SK-N-SH (cell line): ENCODE measurements around the gene UST. TPM values are rescaled to one million over a fixed set of nuclear protein-coding genes. Genes with fewer than 3 reads are reported as not detected.

Experiments
- EZH2phosphoT487 ChIP-seq: fragments of 200-600 bp; sonication (generic); IDR thresholded peaks from 2 replicates; pipeline ENCODE4 v1.6.1; 2017; ENCODE audit warnings: low read depth, mixed run types, mild to moderate bottlenecking, antibody characterized with exemption, moderate library complexity, borderline replicate concordance
- FOSL2 ChIP-seq: IDR thresholded peaks from 2 replicates; pipeline ENCODE4 v1.4.0; 2012; ENCODE audit warnings: low read depth, mild to moderate bottlenecking, moderate library complexity, borderline replicate concordance
- FOXJ3 ChIP-seq: sonication (generic); formaldehyde crosslinking; IDR thresholded peaks from 2 replicates; pipeline ENCODE4 v1.5.1; 2020; ENCODE audit warnings: mild to moderate bottlenecking, missing genetic modification reagents
- FOXM1 ChIP-seq: IDR thresholded peaks from 2 replicates; pipeline ENCODE4 v1.4.0; 2012; ENCODE audit warnings: low read depth, mild to moderate bottlenecking
- GABPA ChIP-seq: IDR thresholded peaks from 2 replicates; pipeline ENCODE4 v1.4.0; 2012; ENCODE audit warnings: low read depth, mild to moderate bottlenecking
- GATA2 ChIP-seq: sonication (generic); formaldehyde crosslinking; IDR thresholded peaks from 2 replicates; pipeline ENCODE4 v1.5.0; 2020; ENCODE audit warnings: mild to moderate bottlenecking, missing genetic modification reagents
- MEF2A ChIP-seq: IDR thresholded peaks from 2 replicates; pipeline ENCODE4 v1.4.0; 2012; ENCODE audit warnings: low read depth, borderline replicate concordance
- MXI1 ChIP-seq: IDR thresholded peaks from 2 replicates; pipeline ENCODE4 v1.6.1; 2012; ENCODE audit warnings: mild to moderate bottlenecking, low read depth, low read length, improper control_type of control experiment
- NFIC ChIP-seq: IDR thresholded peaks from 2 replicates; pipeline ENCODE4 v1.4.0; 2012; ENCODE audit warnings: borderline replicate concordance
- POLR2AphosphoS5 ChIP-seq: IDR thresholded peaks from 2 replicates; pipeline ENCODE4 v1.6.1; 2012; ENCODE audit warnings: low read depth, low read length
- RAD21 ChIP-seq: IDR thresholded peaks from 2 replicates; pipeline ENCODE4 v1.6.1; 2012; ENCODE audit warnings: mild to moderate bottlenecking, low read length
- RCOR1 ChIP-seq: fragments of 150-350 bp; IDR thresholded peaks from 2 replicates; pipeline ENCODE4 v1.6.1; 2017; ENCODE audit warnings: antibody characterized with exemption, low read length
- RXRA ChIP-seq: IDR thresholded peaks from 2 replicates; pipeline ENCODE4 v1.4.0; 2012; ENCODE audit warnings: low read depth, mild to moderate bottlenecking, borderline replicate concordance
- SIN3A ChIP-seq: IDR thresholded peaks from 2 replicates; pipeline ENCODE4 v1.6.1; 2012; ENCODE audit warnings: low read depth, mild to moderate bottlenecking, low read length, moderate library complexity, borderline replicate concordance
- SMC3 ChIP-seq: IDR thresholded peaks from 2 replicates; pipeline ENCODE4 v1.6.1; 2012; ENCODE audit warnings: low read depth, low read length, improper control_type of control experiment
- TEAD4 ChIP-seq: IDR thresholded peaks from 2 replicates; pipeline ENCODE4 v1.4.0; 2012; ENCODE audit warnings: mild to moderate bottlenecking, borderline replicate concordance; ENCODE audit not compliant: insufficient read depth
- polyA plus RNA-seq, 3 experiments: library from polyadenylated mRNA; depleted of rRNA; stranded (reverse); fragments of >200 nt; gene quantifications; 2 replicates each; pipeline ENCODE4 v1.2.3, GENCODE V29; 2012
- TF ChIP-seq, protein P1 (sequence below): IDR thresholded peaks from 2 replicates; pipeline ENCODE4 v1.4.0; 2012; ENCODE audit warnings: low read depth, borderline replicate concordance
- TF ChIP-seq, protein P2 (sequence below): fragments of 200-600 bp; sonication (generic); IDR thresholded peaks from 2 replicates; pipeline ENCODE4 v1.6.1; 2017; ENCODE audit warnings: antibody characterized with exemption, mild to moderate bottlenecking, moderate library complexity
- TF ChIP-seq, protein P3 (sequence below): fragments of 150-350 bp; IDR thresholded peaks from 2 replicates; pipeline ENCODE4 v1.6.1; 2016; ENCODE audit warnings: mild to moderate bottlenecking, low read depth, low read length
- TF ChIP-seq, protein P4 (sequence below): IDR thresholded peaks from 2 replicates; pipeline ENCODE4; 2012

The UST gene
- polyA plus RNA-seq, 1 of the 3 experiments (the other 2 are of a cell fraction) = 1.7 TPM

DNA sequence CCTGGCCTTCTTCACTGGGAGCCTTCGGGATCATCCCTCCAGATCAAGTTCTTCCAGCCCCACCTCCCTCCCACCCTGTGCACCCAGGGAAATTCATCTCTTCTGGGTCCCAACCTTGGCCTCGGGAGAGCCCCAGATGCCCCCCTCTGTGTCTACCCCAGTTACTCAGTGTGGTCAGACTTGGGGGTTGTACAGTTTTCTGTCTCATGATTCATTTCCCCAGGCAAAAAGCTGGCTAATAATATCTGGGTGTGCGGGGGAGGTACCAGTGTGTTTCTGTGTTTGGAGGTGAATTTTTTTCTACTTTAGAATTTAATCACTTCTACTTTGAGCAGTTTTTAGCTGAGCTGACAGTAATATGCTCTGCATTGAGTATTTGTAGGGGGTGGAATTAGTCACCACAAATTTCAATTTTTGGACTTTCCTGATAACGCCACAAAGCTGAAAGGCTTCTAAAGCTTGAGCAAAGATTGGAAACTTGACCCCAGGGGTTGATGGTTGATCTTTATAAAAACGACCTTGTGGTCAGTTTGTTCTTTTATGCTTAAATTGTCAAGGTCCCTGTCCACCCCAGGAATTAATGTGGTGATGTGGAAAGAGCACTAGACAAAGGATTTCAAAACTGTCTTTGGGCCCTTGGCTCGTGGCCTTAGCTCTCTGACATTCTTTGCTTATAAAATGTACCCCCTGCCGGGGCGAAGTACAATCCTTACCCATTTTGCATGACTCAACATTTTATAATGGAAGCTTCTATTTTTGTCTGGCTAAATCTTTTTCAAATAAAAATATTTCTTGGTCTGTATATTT lies 286.0 kb downstream of the UST start (continued):
- TF ChIP-seq POLR2AphosphoS5 (no peak; the same call in 1 of the 2 replicates), FOXM1 (peak; percentile 20; the same call in 1 of the 2 replicates), GABPA (no peak), RXRA (peak; percentile 63), RAD21 (no peak), SIN3A (no peak), MXI1 (no peak), MEF2A (peak; percentile 88), TEAD4 (no peak; the same call in 1 of the 2 replicates), NFIC (peak; percentile 76), FOXJ3 (CRISPR knock-in tag) (no peak), EZH2phosphoT487 (no peak), RCOR1 (no peak), SMC3 (no peak), GATA2 (CRISPR knock-in tag) (no peak), FOSL2 (peak; percentile 82)
- TF ChIP-seq, protein P1, sequence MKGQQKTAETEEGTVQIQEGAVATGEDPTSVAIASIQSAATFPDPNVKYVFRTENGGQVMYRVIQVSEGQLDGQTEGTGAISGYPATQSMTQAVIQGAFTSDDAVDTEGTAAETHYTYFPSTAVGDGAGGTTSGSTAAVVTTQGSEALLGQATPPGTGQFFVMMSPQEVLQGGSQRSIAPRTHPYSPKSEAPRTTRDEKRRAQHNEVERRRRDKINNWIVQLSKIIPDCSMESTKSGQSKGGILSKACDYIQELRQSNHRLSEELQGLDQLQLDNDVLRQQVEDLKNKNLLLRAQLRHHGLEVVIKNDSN = no peak
- TF ChIP-seq, protein P2, sequence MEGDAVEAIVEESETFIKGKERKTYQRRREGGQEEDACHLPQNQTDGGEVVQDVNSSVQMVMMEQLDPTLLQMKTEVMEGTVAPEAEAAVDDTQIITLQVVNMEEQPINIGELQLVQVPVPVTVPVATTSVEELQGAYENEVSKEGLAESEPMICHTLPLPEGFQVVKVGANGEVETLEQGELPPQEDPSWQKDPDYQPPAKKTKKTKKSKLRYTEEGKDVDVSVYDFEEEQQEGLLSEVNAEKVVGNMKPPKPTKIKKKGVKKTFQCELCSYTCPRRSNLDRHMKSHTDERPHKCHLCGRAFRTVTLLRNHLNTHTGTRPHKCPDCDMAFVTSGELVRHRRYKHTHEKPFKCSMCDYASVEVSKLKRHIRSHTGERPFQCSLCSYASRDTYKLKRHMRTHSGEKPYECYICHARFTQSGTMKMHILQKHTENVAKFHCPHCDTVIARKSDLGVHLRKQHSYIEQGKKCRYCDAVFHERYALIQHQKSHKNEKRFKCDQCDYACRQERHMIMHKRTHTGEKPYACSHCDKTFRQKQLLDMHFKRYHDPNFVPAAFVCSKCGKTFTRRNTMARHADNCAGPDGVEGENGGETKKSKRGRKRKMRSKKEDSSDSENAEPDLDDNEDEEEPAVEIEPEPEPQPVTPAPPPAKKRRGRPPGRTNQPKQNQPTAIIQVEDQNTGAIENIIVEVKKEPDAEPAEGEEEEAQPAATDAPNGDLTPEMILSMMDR = no peak
- TF ChIP-seq, protein P3, sequence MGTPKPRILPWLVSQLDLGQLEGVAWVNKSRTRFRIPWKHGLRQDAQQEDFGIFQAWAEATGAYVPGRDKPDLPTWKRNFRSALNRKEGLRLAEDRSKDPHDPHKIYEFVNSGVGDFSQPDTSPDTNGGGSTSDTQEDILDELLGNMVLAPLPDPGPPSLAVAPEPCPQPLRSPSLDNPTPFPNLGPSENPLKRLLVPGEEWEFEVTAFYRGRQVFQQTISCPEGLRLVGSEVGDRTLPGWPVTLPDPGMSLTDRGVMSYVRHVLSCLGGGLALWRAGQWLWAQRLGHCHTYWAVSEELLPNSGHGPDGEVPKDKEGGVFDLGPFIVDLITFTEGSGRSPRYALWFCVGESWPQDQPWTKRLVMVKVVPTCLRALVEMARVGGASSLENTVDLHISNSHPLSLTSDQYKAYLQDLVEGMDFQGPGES = no peak
- TF ChIP-seq, protein P4, sequence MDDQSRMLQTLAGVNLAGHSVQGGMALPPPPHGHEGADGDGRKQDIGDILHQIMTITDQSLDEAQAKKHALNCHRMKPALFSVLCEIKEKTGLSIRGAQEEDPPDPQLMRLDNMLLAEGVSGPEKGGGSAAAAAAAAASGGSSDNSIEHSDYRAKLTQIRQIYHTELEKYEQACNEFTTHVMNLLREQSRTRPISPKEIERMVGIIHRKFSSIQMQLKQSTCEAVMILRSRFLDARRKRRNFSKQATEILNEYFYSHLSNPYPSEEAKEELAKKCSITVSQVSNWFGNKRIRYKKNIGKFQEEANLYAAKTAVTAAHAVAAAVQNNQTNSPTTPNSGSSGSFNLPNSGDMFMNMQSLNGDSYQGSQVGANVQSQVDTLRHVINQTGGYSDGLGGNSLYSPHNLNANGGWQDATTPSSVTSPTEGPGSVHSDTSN = peak; percentile 60
- TF ChIP-seq, all 33 proteins: peak for 13
